H1 (cell line): Measurements from ENCODE around the gene MFSD6L. TPM values are rescaled to one million over a fixed set of nuclear protein-coding genes. Genes with fewer than 3 reads are reported as not detected.

Experiments used
- CTCF ChIA-PET: fragments of 300-600 bp; sonication (Branson Sonifier 250); formaldehyde crosslinking; loops from one replicate; lab custom pipeline; 2021; ENCODE audit not compliant: partially characterized antibody; lab: Charles Lee
- POLR2A ChIA-PET: fragments of 300-600 bp; sonication (Branson Sonifier 250); formaldehyde crosslinking; loops from one replicate; lab custom pipeline; 2021; ENCODE audit warnings: inconsistent platforms; ENCODE audit not compliant: partially characterized antibody; lab: Charles Lee
- DNase-seq, 2 experiments: peaks; one replicate each; pipeline versions ENCODE4 v3.0.0 to v3.0.0-alpha.2; 2010 to 2022; ENCODE audit warnings: low spot score in 2 of 2, low read depth in 1 of 2, mixed read lengths in 1 of 2
- FAIRE-seq: peaks from 2 replicates; lab custom pipeline; 2011; peaks lifted over from hg19 to GRCh38; lab: Jason Lieb, UNC
- H2AFZ ChIP-seq: 2 replicates; pipeline ENCODE4 v1.8.1; 2012; ENCODE audit warnings: low read length, inconsistent platforms
- H2AK5ac ChIP-seq: 2 replicates; pipeline ENCODE4 v1.6.1; 2013; ENCODE audit warnings: low read depth, low read length
- H2BK120ac ChIP-seq: replicated peaks from 2 replicates; pipeline ENCODE3; 2013; ENCODE audit warnings: low read depth, low read length, inconsistent platforms
- H2BK12ac ChIP-seq: 2 replicates; pipeline ENCODE4 v1.6.1; 2013; ENCODE audit warnings: low read depth, low read length
- H2BK15ac ChIP-seq: 2 replicates; pipeline ENCODE4 v1.6.1; 2013; ENCODE audit warnings: low read length
- H2BK20ac ChIP-seq: 2 replicates; pipeline ENCODE4 v1.6.1; 2013; ENCODE audit warnings: low read length
- H2BK5ac ChIP-seq: 2 replicates; pipeline ENCODE4 v1.6.1; 2013; ENCODE audit warnings: low read depth, low read length
- H3K14ac ChIP-seq: 2 replicates; pipeline ENCODE4 v1.6.1; 2013; ENCODE audit warnings: inconsistent platforms; ENCODE audit not compliant: insufficient read length
- H3K18ac ChIP-seq: 2 replicates; pipeline ENCODE4 v1.6.1; 2013; ENCODE audit warnings: low read length; ENCODE audit errors: extremely low read depth
- H3K23ac ChIP-seq: 2 replicates; pipeline ENCODE4 v1.6.1; 2013; ENCODE audit warnings: inconsistent platforms; ENCODE audit not compliant: insufficient read length
- H3K23me2 ChIP-seq: 2 replicates; pipeline ENCODE4 v1.6.1; 2013; ENCODE audit warnings: low read depth, low read length
- H3K27ac ChIP-seq: 2 replicates; pipeline ENCODE4 v1.6.1; 2011; ENCODE audit warnings: low read depth, low read length, inconsistent platforms
- H3K27me3 ChIP-seq, 4 experiments: replicated peaks in 1 of 4; 1 replicate in 1 of 4; 2 replicates in 3 of 4; pipeline versions ENCODE4 v1.6.1 to v1.8.1; 2011 to 2013; ENCODE audit warnings: low read length in 3 of 4, mild to moderate bottlenecking in 3 of 4, inconsistent platforms in 2 of 4, mixed read lengths in 2 of 4, moderate library complexity in 1 of 4; ENCODE audit not compliant: control insufficient read depth in 3 of 4, insufficient read depth in 3 of 4; ENCODE audit errors: extremely low read depth in 1 of 4
- H3K36me3 ChIP-seq, 4 experiments: 2 replicates each; pipeline versions ENCODE4 v1.6.1 to v1.8.1; 2011 to 2013; ENCODE audit warnings: mild to moderate bottlenecking in 4 of 4, low read length in 3 of 4, moderate library complexity in 2 of 4, control low read depth in 1 of 4, inconsistent platforms in 1 of 4; ENCODE audit not compliant: insufficient read depth in 4 of 4, control insufficient read depth in 2 of 4
- H3K4ac ChIP-seq: replicated peaks from 2 replicates; pipeline ENCODE3; 2013; ENCODE audit warnings: low read length, low read depth, mixed read lengths, inconsistent platforms; ENCODE audit not compliant: insufficient read length
- H3K4me1 ChIP-seq, 4 experiments: replicated peaks in 1 of 4; 1 replicate in 1 of 4; 2 replicates in 3 of 4; pipeline versions ENCODE4 v1.6.1 to v1.8.1; 2011 to 2013; ENCODE audit warnings: low read length in 3 of 4, inconsistent platforms in 2 of 4, mixed read lengths in 1 of 4; ENCODE audit not compliant: insufficient read depth in 4 of 4, control insufficient read depth in 3 of 4
- H3K4me2 ChIP-seq, 2 experiments: 2 replicates each; pipeline versions ENCODE4 v1.6.1 to v1.8.1; 2011 to 2013; ENCODE audit warnings: low read depth in 2 of 2, low read length in 2 of 2, control low read depth in 1 of 2, inconsistent platforms in 1 of 2, mild to moderate bottlenecking in 1 of 2; ENCODE audit not compliant: insufficient read depth in 1 of 2
- H3K4me3 ChIP-seq, 4 experiments: fragments of 200-600, 300-600 bp in 1 of 4; sonication (generic), shearing (Covaris generic), sonication (Bioruptor Twin) in 1 of 4; 2 replicates each; pipeline versions ENCODE4 v1.5.1 to v1.8.1; 2011 to 2016; ENCODE audit warnings: low read length in 4 of 4, low read depth in 3 of 4, control low read depth in 2 of 4, inconsistent platforms in 2 of 4, mild to moderate bottlenecking in 2 of 4, mixed read lengths in 1 of 4, moderate library complexity in 1 of 4; ENCODE audit not compliant: insufficient read depth in 2 of 4; ENCODE audit errors: extremely low read depth in 1 of 4
- H3K56ac ChIP-seq: replicated peaks from 2 replicates; pipeline ENCODE3; 2013; ENCODE audit warnings: low read depth, mild to moderate bottlenecking, mixed read lengths, low read length, inconsistent platforms; ENCODE audit not compliant: insufficient read length
- H3K79me1 ChIP-seq: 2 replicates; pipeline ENCODE4 v1.6.1; 2013; ENCODE audit warnings: low read depth, low read length, control low read depth
- H3K79me2 ChIP-seq, 2 experiments: 2 replicates each; pipeline versions ENCODE4 v1.6.1 to v1.8.1; 2012 to 2013; ENCODE audit warnings: low read length in 2 of 2, mild to moderate bottlenecking in 2 of 2, inconsistent platforms in 1 of 2; ENCODE audit not compliant: insufficient read depth in 2 of 2, control insufficient read depth in 1 of 2
- H3K9ac ChIP-seq, 4 experiments: replicated peaks in 1 of 4; 1 replicate in 1 of 4; 2 replicates in 3 of 4; pipeline versions ENCODE4 v1.6.1 to v1.8.1; 2011 to 2013; ENCODE audit warnings: low read depth in 3 of 4, low read length in 3 of 4, control low read depth in 2 of 4, mild to moderate bottlenecking in 2 of 4, moderate library complexity in 2 of 4, inconsistent platforms in 1 of 4; ENCODE audit errors: extremely low read depth in 1 of 4
- H3K9me3 ChIP-seq, 2 experiments: 2 replicates each; pipeline versions ENCODE4 v1.6.1 to v1.8.1; 2012 to 2013; ENCODE audit warnings: mild to moderate bottlenecking in 2 of 2, moderate library complexity in 2 of 2, control low read depth in 1 of 2, inconsistent platforms in 1 of 2, low read depth in 1 of 2, low read length in 1 of 2, mixed read lengths in 1 of 2; ENCODE audit not compliant: insufficient read depth in 2 of 2
- H4K20me1 ChIP-seq, 2 experiments: replicated peaks in 1 of 2; 2 replicates each; pipeline versions ENCODE3 to v1.8.1; 2011 to 2013; ENCODE audit warnings: inconsistent platforms in 2 of 2, low read length in 2 of 2, mild to moderate bottlenecking in 1 of 2; ENCODE audit not compliant: insufficient read depth in 2 of 2, control insufficient read depth in 1 of 2
- H4K5ac ChIP-seq: 2 replicates; pipeline ENCODE4 v1.6.1; 2013; ENCODE audit warnings: low read length, low read depth, mixed read lengths, inconsistent platforms; ENCODE audit not compliant: insufficient read length
- H4K8ac ChIP-seq: 2 replicates; pipeline ENCODE4 v1.8.0; 2013; ENCODE audit warnings: mild to moderate bottlenecking, moderate library complexity, low read length, inconsistent platforms; ENCODE audit not compliant: insufficient read depth; ENCODE audit errors: extremely low read depth
- H4K91ac ChIP-seq: replicated peaks from 2 replicates; pipeline ENCODE3; 2013; ENCODE audit warnings: low read length, mixed read lengths, inconsistent platforms; ENCODE audit not compliant: insufficient read length
- ATF2 ChIP-seq: IDR thresholded peaks from 2 replicates; pipeline ENCODE4 v1.6.1; 2012; ENCODE audit warnings: low read length, inconsistent platforms
- CBX5 ChIP-seq: fragments of 300-800, 300-1000 bp; sonication (generic); IDR thresholded peaks from 2 replicates; pipeline ENCODE4 v1.7.1; 2016; ENCODE audit warnings: antibody characterized with exemption, low read length, low read depth
- E2F6 ChIP-seq: IDR thresholded peaks from 2 replicates; pipeline ENCODE4 v1.6.1; 2012; ENCODE audit warnings: inconsistent platforms
- EGR1 ChIP-seq: IDR thresholded peaks from 2 replicates; pipeline ENCODE4 v1.6.1; 2011; ENCODE audit warnings: low read depth, low read length, borderline replicate concordance
- MAFK ChIP-seq: IDR thresholded peaks from 2 replicates; pipeline ENCODE4 v1.6.1; 2012; ENCODE audit warnings: low read depth, mild to moderate bottlenecking, improper control_type of control experiment, low read length
- RFX5 ChIP-seq: IDR thresholded peaks from 2 replicates; pipeline ENCODE4 v1.6.1; 2011; ENCODE audit warnings: low read depth, low read length, improper control_type of control experiment, borderline replicate concordance
- SIRT6 ChIP-seq: IDR thresholded peaks from one replicate; pipeline ENCODE4 v1.7.1; 2012; ENCODE audit warnings: low read length, inconsistent platforms
- SP1 ChIP-seq: IDR thresholded peaks from 2 replicates; pipeline ENCODE4 v1.6.1; 2011; ENCODE audit warnings: low read depth, low read length
- SP4 ChIP-seq: IDR thresholded peaks from 2 replicates; pipeline ENCODE4 v1.6.1; 2012; ENCODE audit warnings: low read length, inconsistent platforms
- TBP ChIP-seq: IDR thresholded peaks from 2 replicates; pipeline ENCODE4 v1.6.1; 2011; ENCODE audit warnings: low read depth, low read length, improper control_type of control experiment
- WGBS, 2 experiments: shearing (Covaris generic) in 1 of 2; methylation state at CpG; one replicate each; pipeline versions ENCODE4 v1.1.6 to v1.1.7; 2013 to 2015; ENCODE audit warnings: low lambda C conversion rate in 2 of 2, mixed read lengths in 2 of 2, inconsistent platforms in 1 of 2, low coverage in 1 of 2, missing lambda C conversion rate in 1 of 2; ENCODE audit not compliant: insufficient replicate concordance in 2 of 2, insufficient coverage in 1 of 2, insufficient read length in 1 of 2; ENCODE audit errors: extremely low coverage in 1 of 2, missing lambda C conversion rate in 1 of 2; 5-methylcytosine and 5-hydroxymethylcytosine counted together
- polyA plus RNA-seq, 7 experiments: library from polyadenylated mRNA; depleted of rRNA in 3 of 7; stranded (reverse) in 5 of 7; unstranded in 2 of 7; fragments of >200 nt in 5 of 7; fragments of 200-250 nt in 2 of 7; gene quantifications; 1 replicate in 5 of 7; 2 replicates in 1 of 7; 4 replicates in 1 of 7; pipeline versions ENCODE4 v1.2.1 to v1.2.3, GENCODE V29; 2011 to 2013; ENCODE audit warnings: missing spikeins in 2 of 7, mixed read lengths in 2 of 7
- total RNA-seq: library from RNA; stranded (reverse); fragmentation: NEBNext Ultra II Directional; extraction: Animal tissue kit (Norgen Biotek cat#: 25700); gene quantifications from 2 replicates; pipeline ENCODE4 v1.2.1, GENCODE V29; 2021

Gene MFSD6L
- total and polyA plus RNA-seq, 2 of the 8 experiments (the other 6 are each of a cell fraction or from before 2014, with no cell fraction given), result 2.6 to 2.7 TPM

- H3K9ac ChIP-seq, result no peak overlapping the region
- no peak overlapping the region for H3K4me3 ChIP-seq
- H4K8ac ChIP-seq, result no peak overlapping the region; the same call in 1 of the 2 replicates
- H3K23ac ChIP-seq, result no peak overlapping the region
- ChIA-PET POLR2A (no interaction called here), CTCF (interaction anchor here (0.7 to 8.2 kb wide), 16 partner anchors 12 to 394 kb away, joined by 3 to 107 read pairs (median 5); no protein-coding TSS in a partner anchor)
- H4K20me1 ChIP-seq, result no peaks in the 10 kb centered on the region
- peak overlapping the region; percentile 40; the same call in 1 of the 2 replicates for H2BK15ac ChIP-seq
- H3K56ac ChIP-seq, result no peak overlapping the region
- H3K36me3 ChIP-seq, result no peaks in the 10 kb centered on the region
- no peak overlapping the region for H4K5ac ChIP-seq
- no peak overlapping the region for H3K4me2 ChIP-seq
- no peak overlapping the region for H4K91ac ChIP-seq
- DNase-seq, result peak in 1 of 2 experiments; percentile 50
- 0 out of 2 replicates have a peak overlapping the region, but pooled peaks have one; percentile 27 for H2BK12ac ChIP-seq
- WGBS, 2 experiments, result 76% methylated on average over 19 of the region's 19 CpGs; no CpG with 5 or more reads in 1 of the 2 experiments
- H3K14ac ChIP-seq, result no peak overlapping the region
- H3K9me3 ChIP-seq, result no peaks in the 10 kb centered on the region
- no peak overlapping the region for H2BK120ac ChIP-seq
- peaks cover 0 to 15% (median 6%) of the 10 kb centered on the region in 4 experiments; a peak in 6 of 7 replicates for H3K4me1 ChIP-seq
- no peak overlapping the region for H3K18ac ChIP-seq
- H2AFZ ChIP-seq, result no peak overlapping the region
- H3K79me1 ChIP-seq, result no peaks in the 10 kb centered on the region
- H3K27ac ChIP-seq, result no peak overlapping the region
- H2BK20ac ChIP-seq, result no peak overlapping the region
- peak overlapping the region; percentile 93; the same call in 1 of the 2 replicates for H2AK5ac ChIP-seq
- peaks cover 0 to 2% (median 0%) of the 10 kb centered on the region in 4 experiments; a peak in 2 of 7 replicates for H3K27me3 ChIP-seq
- peaks cover 4% of the 10 kb centered on the region; the same call in 1 of the 2 replicates for H3K23me2 ChIP-seq
- H3K79me2 ChIP-seq, result no peaks in the 10 kb centered on the region
- 0 out of 2 replicates have a peak overlapping the region, but pooled peaks have one; percentile 19 for H2BK5ac ChIP-seq
- peak; percentile 69 for FAIRE-seq
- no peak overlapping the region for H3K4ac ChIP-seq
- TF ChIP-seq CBX5, result no peak
- TF ChIP-seq SP4, result no peak
- TF ChIP-seq TBP, result no peak
- no peak for TF ChIP-seq SP1
- no peak for TF ChIP-seq E2F6
- no peak for TF ChIP-seq EGR1
- TF ChIP-seq RFX5, result no peak
- no peak for TF ChIP-seq ATF2
- TF ChIP-seq MAFK, result no peak
- TF ChIP-seq SIRT6, result no peak
Measured at GRCh38 chr17:8803531-8804420, 4.6 kb upstream of the MFSD6L start.
